SK-N-SH (cell line): ENCODE data around the gene MROH2A. TPM values are rescaled to one million over a fixed set of nuclear protein-coding genes. Genes with fewer than 3 reads are reported as not detected.

ENCODE experiments used
- CTCF ChIA-PET: fragments of 300-600, 350-600 bp; formaldehyde crosslinking; extraction: SDS; loops from one replicate; lab custom pipeline; 2021; lab: Yijun Ruan, JAX
- POLR2A ChIA-PET: fragments of 350-600 bp; sonication (Branson Sonifier 250); formaldehyde crosslinking; extraction: SDS; loops from one replicate; lab custom pipeline; 2020; ENCODE audit warnings: antibody characterized with exemption, inconsistent platforms; lab: Yijun Ruan, JAX
- DNase-seq: peaks from one replicate; pipeline ENCODE4 v3.0.0; 2012
- H2AFZ ChIP-seq: fragments of 200-600 bp; sonication (generic); 2 replicates; pipeline ENCODE4 v1.8.1; 2016; ENCODE audit warnings: antibody characterized with exemption, mild to moderate bottlenecking, low read depth
- H3F3A ChIP-seq: fragments of 200-600 bp; sonication (generic); replicated peaks from 2 replicates; pipeline ENCODE3; 2016; ENCODE audit warnings: antibody characterized with exemption, mild to moderate bottlenecking; ENCODE audit not compliant: insufficient read depth
- H3K27ac ChIP-seq, 2 experiments: fragments of 200-500 bp in 1 of 2; fragments of 200-600 bp in 1 of 2; sonication (Bioruptor generic) in 1 of 2; sonication (generic), shearing (Covaris generic) in 1 of 2; 2 replicates each; pipeline versions ENCODE4 v1.5.1 to v1.6.1; 2014 to 2016; ENCODE audit warnings: low read depth in 2 of 2, inconsistent platforms in 1 of 2, low read length in 1 of 2, mild to moderate bottlenecking in 1 of 2, mixed read lengths in 1 of 2
- H3K27me3 ChIP-seq: fragments of 200-600 bp; sonication (generic), shearing (Covaris generic); 2 replicates; pipeline ENCODE4 v1.6.1; 2016; ENCODE audit warnings: mixed run types; ENCODE audit not compliant: insufficient read depth
- H3K36me3 ChIP-seq, 2 experiments: fragments of 200-500 bp in 1 of 2; fragments of 200-600 bp in 1 of 2; sonication (Bioruptor generic) in 1 of 2; sonication (generic) in 1 of 2; replicated peaks in 1 of 2; 2 replicates each; pipeline versions ENCODE3 to v1.5.1; 2014 to 2016; ENCODE audit warnings: low read length in 1 of 2, mild to moderate bottlenecking in 1 of 2; ENCODE audit not compliant: insufficient read depth in 2 of 2, control insufficient read depth in 1 of 2
- H3K4me1 ChIP-seq, 2 experiments: fragments of 200-500 bp in 1 of 2; fragments of 200-600 bp in 1 of 2; sonication (Bioruptor generic) in 1 of 2; sonication (generic), shearing (Covaris generic) in 1 of 2; 2 replicates each; pipeline versions ENCODE4 v1.5.1 to v1.6.1; 2014 to 2016; ENCODE audit warnings: low read depth in 1 of 2, low read length in 1 of 2, mixed run types in 1 of 2; ENCODE audit not compliant: insufficient read depth in 2 of 2, control insufficient read depth in 1 of 2
- H3K4me2 ChIP-seq: fragments of 200-600 bp; sonication (generic), shearing (Covaris generic); 2 replicates; pipeline ENCODE4 v1.6.1; 2017; ENCODE audit warnings: mixed run types
- H3K4me3 ChIP-seq, 2 experiments: fragments of 200-500 bp in 1 of 2; fragments of 200-600 bp in 1 of 2; sonication (Bioruptor generic) in 1 of 2; sonication (generic), shearing (Covaris generic) in 1 of 2; 2 replicates each; pipeline versions ENCODE4 v1.5.1 to v1.8.1; 2014 to 2016; ENCODE audit warnings: low read depth in 2 of 2, inconsistent platforms in 1 of 2, low read length in 1 of 2, mild to moderate bottlenecking in 1 of 2, mixed read lengths in 1 of 2, moderate library complexity in 1 of 2
- H3K79me2 ChIP-seq: fragments of 200-600 bp; sonication (generic); 2 replicates; pipeline ENCODE4 v1.8.1; 2017; ENCODE audit warnings: mild to moderate bottlenecking; ENCODE audit not compliant: insufficient read depth
- H3K9ac ChIP-seq: fragments of 200-600 bp; sonication (generic); 2 replicates; pipeline ENCODE4 v1.6.1; 2017; ENCODE audit warnings: mixed run types
- H3K9me2 ChIP-seq: fragments of 200-600 bp; sonication (generic); 2 replicates; pipeline ENCODE4 v1.6.1; 2017; ENCODE audit warnings: mixed run types
- H3K9me3 ChIP-seq: fragments of 200-600 bp; sonication (generic); 2 replicates; pipeline ENCODE4 v1.6.1; 2017; ENCODE audit warnings: mixed run types, mild to moderate bottlenecking, moderate library complexity
- H4K20me1 ChIP-seq: fragments of 200-600 bp; sonication (generic); 2 replicates; pipeline ENCODE4 v1.6.1; 2017; ENCODE audit warnings: mild to moderate bottlenecking, mixed run types; ENCODE audit not compliant: insufficient read depth
- EP300 ChIP-seq, 2 experiments: IDR thresholded peaks; 2 replicates each; pipeline versions ENCODE4 v1.4.0 to v1.6.1; 2012; ENCODE audit warnings: borderline replicate concordance in 1 of 2, low read depth in 1 of 2, low read length in 1 of 2
- FOXM1 ChIP-seq: IDR thresholded peaks from 2 replicates; pipeline ENCODE4 v1.4.0; 2012; ENCODE audit warnings: low read depth, mild to moderate bottlenecking
- GATA2 ChIP-seq: sonication (generic); formaldehyde crosslinking; IDR thresholded peaks from 2 replicates; pipeline ENCODE4 v1.5.0; 2020; ENCODE audit warnings: mild to moderate bottlenecking, missing genetic modification reagents
- IRF3 ChIP-seq: fragments of 150-350 bp; IDR thresholded peaks from 2 replicates; pipeline ENCODE4 v1.6.1; 2016; ENCODE audit warnings: mild to moderate bottlenecking, low read depth, low read length
- MAX ChIP-seq: IDR thresholded peaks from 2 replicates; pipeline ENCODE4 v1.4.0; 2012; ENCODE audit warnings: low read depth
- MEF2A ChIP-seq: IDR thresholded peaks from 2 replicates; pipeline ENCODE4 v1.4.0; 2012; ENCODE audit warnings: low read depth, borderline replicate concordance
- NRF1 ChIP-seq: IDR thresholded peaks from 2 replicates; pipeline ENCODE4 v1.6.1; 2012; ENCODE audit warnings: low read depth, mild to moderate bottlenecking, low read length
- RCOR1 ChIP-seq: fragments of 150-350 bp; IDR thresholded peaks from 2 replicates; pipeline ENCODE4 v1.6.1; 2017; ENCODE audit warnings: antibody characterized with exemption, low read length
- REST ChIP-seq: IDR thresholded peaks from 2 replicates; pipeline ENCODE4 v1.6.1; 2012; ENCODE audit warnings: mild to moderate bottlenecking, low read depth, low read length, moderate library complexity
- TAF1 ChIP-seq: IDR thresholded peaks from 2 replicates; pipeline ENCODE4 v1.6.1; 2012; ENCODE audit warnings: low read depth, mild to moderate bottlenecking, low read length, moderate library complexity, borderline replicate concordance
- TCF12 ChIP-seq: IDR thresholded peaks from 2 replicates; pipeline ENCODE4 v1.4.0; 2012
- USF2 ChIP-seq: fragments of 150-350 bp; IDR thresholded peaks from 2 replicates; pipeline ENCODE4 v1.6.1; 2017; ENCODE audit warnings: antibody characterized with exemption, low read length, low read depth, borderline replicate concordance
- ZBTB33 ChIP-seq: IDR thresholded peaks from 2 replicates; pipeline ENCODE4 v1.4.0; 2012; ENCODE audit warnings: low read depth, borderline replicate concordance
- WGBS: methylation state at CpG from one replicate; pipeline ENCODE4 v1.1.6; 2017; ENCODE audit warnings: low lambda C conversion rate; 5-methylcytosine and 5-hydroxymethylcytosine counted together
- polyA plus RNA-seq, 3 experiments: library from polyadenylated mRNA; depleted of rRNA; stranded (reverse); fragments of >200 nt; gene quantifications; 2 replicates each; pipeline ENCODE4 v1.2.3, GENCODE V29; 2012

The MROH2A gene
- polyA plus RNA-seq, 1 of the 3 experiments (the other 2 are of a cell fraction), result 0.02 TPM

- WGBS, result 60% methylated on average over 5 of the region's 10 CpGs
- Histone ChIP-seq H4K20me1 (no peaks in the 10 kb centered on the region), H3K4me3 (no peak overlapping the region), H3K27ac (no peak overlapping the region), H3F3A (no peaks in the 10 kb centered on the region), H3K79me2 (no peaks in the 10 kb centered on the region), H3K9me3 (no peaks in the 10 kb centered on the region; the same call in 1 of the 2 replicates), H3K4me1 (no peaks in the 10 kb centered on the region), H3K9me2 (no peaks in the 10 kb centered on the region), H3K4me2 (no peak overlapping the region), H3K36me3 (no peaks in the 10 kb centered on the region), H3K9ac (no peak overlapping the region), H3K27me3 (no peaks in the 10 kb centered on the region; the same call in 1 of the 2 replicates), H2AFZ (no peak overlapping the region)
- ChIA-PET CTCF (interaction anchor here (0.6 kb wide), 1 partner anchor 454 kb away, joined by 3 read pairs; the partner anchor contains the start of gene DGKD), POLR2A (no interaction called here)
- no peak for DNase-seq
- TF ChIP-seq NRF1, result no peak
- TF ChIP-seq MAX, result no peak
- no peak for TF ChIP-seq USF2
- no peak for TF ChIP-seq GATA2 (CRISPR knock-in tag)
- no peak for TF ChIP-seq MEF2A
- no peak for TF ChIP-seq TAF1
- no peak for TF ChIP-seq FOXM1
- TF ChIP-seq REST, result no peak
- no peak for TF ChIP-seq IRF3
- TF ChIP-seq RCOR1, result no peak
- TF ChIP-seq ZBTB33, result no peak
- TF ChIP-seq EP300 (IDR thresholded peaks at IDR 0.05; ENCODE audit: borderline replicate concordance in 1 of 2, low read depth in 1 of 2, low read length in 1 of 2), result no peak
- no peak for TF ChIP-seq TCF12
Measured at GRCh38 chr2:233807966-233808935, 30.1 kb downstream of the MROH2A start.
